GM18519 (cell line): Measurements from ENCODE around the gene SF1.

ENCODE experiments used
- ATAC-seq: cut with Tn5 transposase; IDR thresholded peaks from one replicate; pipeline ENCODE4 v1.9.1; 2021; ENCODE audit warnings: mild to moderate bottlenecking, moderate library complexity; ENCODE audit not compliant: unreplicated experiment, low FRiP score

SF1 gene

GRCh38 chr11:64728757-64729365 is 49.5 kb downstream of the SF1 start:
- ATAC-seq: no peak

- no peak for ATAC-seq
Measured at GRCh38 chr11:64726867-64727530, 51.3 kb downstream of the SF1 start.

GRCh38 chr11:64726211-64726641 is 52.1 kb downstream of the SF1 start:
- no peak for ATAC-seq

- no peak for ATAC-seq
Measured at GRCh38 chr11:64724863-64725532, 53.3 kb downstream of the SF1 start.

GRCh38 chr11:64723907-64724862 is 54.2 kb downstream of the SF1 start:
- ATAC-seq: no peak

- no peak for ATAC-seq
Measured at GRCh38 chr11:64723117-64723906, 55.0 kb downstream of the SF1 start, which contains the start of gene NRXN2. NRXN2 (minus strand) TSS chr11:64723197; CDS start chr11:64713699, 9,498 bp downstream.

- ATAC-seq: no peak
Measured at GRCh38 chr11:64722141-64723065, 55.9 kb downstream of the SF1 start.

- ATAC-seq: no peak
Measured at GRCh38 chr11:64721359-64721699, 57.0 kb downstream of the SF1 start.

- ATAC-seq: no peak
Measured at GRCh38 chr11:64720640-64721358, 57.5 kb downstream of the SF1 start.

- no peak for ATAC-seq
Measured at GRCh38 chr11:64720167-64720566, 58.2 kb downstream of the SF1 start.

GRCh38 chr11:64719406-64719805 is 58.9 kb downstream of the SF1 start:
- no peak for ATAC-seq

- ATAC-seq: no peak
Measured at GRCh38 chr11:64718780-64719124, 59.6 kb downstream of the SF1 start.

GRCh38 chr11:64718084-64718779 is 60.1 kb downstream of the SF1 start:
- ATAC-seq: no peak

GRCh38 chr11:64717268-64717578 is 61.1 kb downstream of the SF1 start:
- ATAC-seq: no peak

- ATAC-seq: no peak
Measured at GRCh38 chr11:64716473-64717267, 61.7 kb downstream of the SF1 start.

- ATAC-seq: no peak
Measured at GRCh38 chr11:64715756-64716472, 62.4 kb downstream of the SF1 start.

GRCh38 chr11:64715110-64715509 is 63.2 kb downstream of the SF1 start:
- no peak for ATAC-seq
